Spleen (tissue), 11 donors: ENCODE results near the gene GBP7. TPM values are rescaled to one million over a fixed set of nuclear protein-coding genes. Genes with fewer than 3 reads are reported as not detected.

Experiments used
- DNase-seq: peaks from one replicate; pipeline ENCODE4 v3.0.0-alpha.2; 2020
- H3K27ac ChIP-seq, 8 donors: fragments of 200-600 bp; sonication (generic) in 7 of 8; 1 replicate in 4 of 8; 2 replicates in 4 of 8; pipeline versions ENCODE4 v1.5.0 to v1.8.0; 2016 to 2021; ENCODE audit warnings: inconsistent platforms in 4 of 8, mild to moderate bottlenecking in 4 of 8, moderate library complexity in 1 of 8
- H3K27me3 ChIP-seq, 7 donors: fragments of 200-600 bp; sonication (generic) in 6 of 7; replicated peaks in 1 of 7; 1 replicate in 4 of 7; 2 replicates in 3 of 7; pipeline versions ENCODE4 v1.5.0 to v1.8.0; 2016 to 2021; ENCODE audit warnings: inconsistent platforms in 3 of 7, mild to moderate bottlenecking in 1 of 7
- H3K36me3 ChIP-seq, 6 donors: fragments of 200-600 bp; sonication (generic) in 5 of 6; 1 replicate in 4 of 6; 2 replicates in 2 of 6; pipeline versions ENCODE4 v1.5.0 to v1.8.0; 2016 to 2021; ENCODE audit warnings: inconsistent platforms in 2 of 6
- H3K4me1 ChIP-seq, 6 donors: fragments of 200-600 bp; sonication (generic) in 5 of 6; 1 replicate in 3 of 6; 2 replicates in 3 of 6; pipeline versions ENCODE4 v1.5.0 to v1.8.0; 2016 to 2021; ENCODE audit warnings: inconsistent platforms in 3 of 6
- H3K4me3 ChIP-seq, 8 donors: fragments of 200-600 bp; sonication (generic) in 7 of 8; 1 replicate in 4 of 8; 2 replicates in 4 of 8; pipeline versions ENCODE4 v1.5.0 to v1.8.0; 2016 to 2021; ENCODE audit warnings: inconsistent platforms in 4 of 8, mild to moderate bottlenecking in 4 of 8, moderate library complexity in 2 of 8
- H3K9me3 ChIP-seq, 8 donors: fragments of 200-600 bp; sonication (generic) in 7 of 8; 1 replicate in 4 of 8; 2 replicates in 4 of 8; pipeline versions ENCODE4 v1.5.0 to v1.8.0; 2016 to 2021; ENCODE audit warnings: inconsistent platforms in 4 of 8
- POLR2A ChIP-seq, 3 donors: fragments of 450-650 bp; IDR thresholded peaks; one replicate each; pipeline ENCODE4 v1.5.1; 2017; ENCODE audit warnings: antibody characterized with exemption in 3 of 3, mild to moderate bottlenecking in 1 of 3
- POLR2AphosphoS5 ChIP-seq, 3 donors: sonication (generic); formaldehyde crosslinking; IDR thresholded peaks; one replicate each; pipeline ENCODE4 v1.5.1; 2017; ENCODE audit warnings: antibody characterized with exemption in 3 of 3
- WGBS, 5 donors: extraction: QIAGEN DNeasy Blood & Tissue Kit in 3 of 5; methylation state at CpG; one replicate each; pipeline versions ENCODE4 v1.1.5 to v1.1.7; 2013 to 2018; 5-methylcytosine and 5-hydroxymethylcytosine counted together
- intact Hi-C: fragments of 100-400 bp; cut with DNase I; formaldehyde crosslinking; loops from one replicate; pipeline ENCODE4 v1.15.0; 2023; ENCODE audit warnings: low total_unique reads
- polyA plus RNA-seq, 3 donors: library from polyadenylated mRNA; stranded (reverse); fragments of 200-250 nt; gene quantifications; one replicate each; pipeline ENCODE4 v1.2.1, GENCODE V29; 2013
- total RNA-seq, 7 donors: library from RNA; depleted of rRNA in 3 of 7; stranded (reverse); fragments of >200 nt in 3 of 7; fragmentation: NEBNext Ultra II Directional in 4 of 7; extraction: Animal tissue kit (Norgen Biotek cat#: 25700) in 4 of 7; gene quantifications; one replicate each; pipeline versions ENCODE4 v1.1.0 to v1.2.1, GENCODE V29; 2016 to 2021
- TF ChIP-seq, protein P1 (sequence below), 11 experiments: fragments of 200-600 bp in 7 of 11; fragments of 450-650 bp in 4 of 11; sonication (generic) in 4 of 11; IDR thresholded peaks in 8 of 11; conservative IDR thresholded peaks in 3 of 11; 1 replicate in 7 of 11; 2 replicates in 4 of 11; pipeline versions ENCODE4 v1.4.0 to v1.8.0; 2016 to 2021; ENCODE audit warnings: antibody characterized with exemption in 11 of 11, inconsistent platforms in 4 of 11, mild to moderate bottlenecking in 1 of 11
- donor health status: healthy with polysubstance abuse.
- donor health status: DM: no; HTN: no; CAD: no; lungs with moderate emphysema.
- donor health status: DM: no; HTN: no; CAD: no.
- donor health status: Bipolar disorder and iron deficiency.
- donor health status: healthy.
- donor health status: DM: no; HTN: no; CAD: no.
- donor health status: DM: yes; HTN: yes; CAD: no.

The GBP7 gene
- total and polyA plus RNA-seq, 10 donors: 0.02 to 0.50 (median 0.14) TPM; not detected in 5

DNA sequence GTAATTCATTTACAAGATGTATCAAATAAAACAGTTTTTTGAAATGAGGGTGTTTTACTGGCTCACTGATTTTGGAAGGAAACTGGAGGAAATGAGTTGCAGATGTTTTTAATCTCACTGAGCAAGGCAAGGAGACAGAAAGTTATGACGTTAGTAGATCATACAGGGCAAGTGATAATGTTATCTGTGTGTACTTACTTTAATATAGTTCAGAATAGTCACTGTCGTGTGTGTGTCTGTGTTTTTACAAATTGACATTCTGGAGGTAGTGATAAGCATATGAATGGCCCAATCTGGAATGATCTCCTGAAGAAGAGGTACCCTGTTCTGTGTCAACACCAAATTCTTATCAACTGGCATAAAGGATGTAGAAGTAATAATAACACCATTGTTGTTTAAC, 24.9 kb upstream of the GBP7 start:
- WGBS, 5 donors: 3 to 7% (median 3%) methylated on average over 2 of the region's 2 CpGs
- H3K27ac ChIP-seq: peak overlapping the region; percentile 31 to 91 (median 90)
- TF ChIP-seq POLR2A (IDR thresholded peaks at IDR 0.05) (no peak), POLR2AphosphoS5 (IDR thresholded peaks at IDR 0.05) (no peak)
- TF ChIP-seq, protein P1, sequence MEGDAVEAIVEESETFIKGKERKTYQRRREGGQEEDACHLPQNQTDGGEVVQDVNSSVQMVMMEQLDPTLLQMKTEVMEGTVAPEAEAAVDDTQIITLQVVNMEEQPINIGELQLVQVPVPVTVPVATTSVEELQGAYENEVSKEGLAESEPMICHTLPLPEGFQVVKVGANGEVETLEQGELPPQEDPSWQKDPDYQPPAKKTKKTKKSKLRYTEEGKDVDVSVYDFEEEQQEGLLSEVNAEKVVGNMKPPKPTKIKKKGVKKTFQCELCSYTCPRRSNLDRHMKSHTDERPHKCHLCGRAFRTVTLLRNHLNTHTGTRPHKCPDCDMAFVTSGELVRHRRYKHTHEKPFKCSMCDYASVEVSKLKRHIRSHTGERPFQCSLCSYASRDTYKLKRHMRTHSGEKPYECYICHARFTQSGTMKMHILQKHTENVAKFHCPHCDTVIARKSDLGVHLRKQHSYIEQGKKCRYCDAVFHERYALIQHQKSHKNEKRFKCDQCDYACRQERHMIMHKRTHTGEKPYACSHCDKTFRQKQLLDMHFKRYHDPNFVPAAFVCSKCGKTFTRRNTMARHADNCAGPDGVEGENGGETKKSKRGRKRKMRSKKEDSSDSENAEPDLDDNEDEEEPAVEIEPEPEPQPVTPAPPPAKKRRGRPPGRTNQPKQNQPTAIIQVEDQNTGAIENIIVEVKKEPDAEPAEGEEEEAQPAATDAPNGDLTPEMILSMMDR (IDR thresholded peaks at IDR 0.05 in 8 of 11, conservative IDR thresholded peaks at IDR 0.05 in 3 of 11): no peak
- intact Hi-C loops: loop anchor here (10.0 kb wide), 1 partner anchor 54 kb away; no protein-coding TSS in a partner anchor
- no peaks in the 10 kb centered on the region for H3K27me3 ChIP-seq
- peaks cover 0 to 16% (median 0%) of the 10 kb centered on the region in 6 donors for H3K36me3 ChIP-seq
- H3K4me3 ChIP-seq: peak overlapping the region in 1 of 8 donors; percentile 24
- no peak for DNase-seq
- peaks cover 0 to 21% (median 18%) of the 10 kb centered on the region in 8 donors for H3K9me3 ChIP-seq
- peaks cover 16 to 62% (median 42%) of the 10 kb centered on the region in 6 donors for H3K4me1 ChIP-seq

DNA sequence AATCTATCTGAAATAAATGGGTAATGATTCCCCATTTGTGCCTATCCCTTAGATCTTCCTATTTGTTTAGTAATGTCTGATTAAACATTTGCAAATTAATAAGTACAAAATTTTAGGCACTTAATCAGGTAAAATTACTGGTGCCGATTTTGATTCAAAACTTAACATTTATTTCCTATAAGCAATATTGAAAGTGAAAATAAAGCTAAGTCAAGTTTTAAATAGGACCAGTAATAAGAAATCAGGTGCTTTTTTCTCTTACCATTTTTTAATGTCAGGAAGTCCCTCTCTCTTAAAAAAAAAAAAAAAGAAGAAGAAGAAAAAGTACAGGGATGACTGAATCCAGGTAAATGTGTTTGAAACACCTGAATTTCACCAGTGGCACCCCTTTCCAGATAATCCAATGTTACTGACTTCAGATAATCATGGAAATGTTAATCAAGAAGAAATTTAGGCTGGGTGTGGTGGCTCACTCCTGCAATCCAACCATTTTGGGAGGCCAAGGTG, 23.8 kb upstream of the GBP7 start:
- intact Hi-C loops: loop anchor here (10.0 kb wide), 2 partner anchors 55 to 155 kb away; no protein-coding TSS in a partner anchor
- Histone ChIP-seq H3K4me1 (peaks cover 16 to 73% (median 53%) of the 10 kb centered on the region in 6 donors), H3K27me3 (no peaks in the 10 kb centered on the region), H3K9me3 (peaks cover 0 to 10% (median 7%) of the 10 kb centered on the region in 8 donors), H3K4me3 (peak overlapping the region; percentile 39 to 80 (median 64)), H3K36me3 (peaks cover 0 to 16% (median 4%) of the 10 kb centered on the region in 6 donors), H3K27ac (peak overlapping the region; percentile 81 to 91 (median 90))
- WGBS, 5 donors: 0 to 4% (median 3%) methylated on average over 1 of the region's 1 CpG
- TF ChIP-seq POLR2A (IDR thresholded peaks at IDR 0.05) (no peak), POLR2AphosphoS5 (IDR thresholded peaks at IDR 0.05) (no peak)
- TF ChIP-seq, protein P1 (IDR thresholded peaks at IDR 0.05 in 8 of 11, conservative IDR thresholded peaks at IDR 0.05 in 3 of 11): no peak
- DNase-seq: no peak

GRCh38 chr1:89198491-89199072, 22.8 kb upstream of the GBP7 start, which contains the start of gene GBP4:
GBP4 (minus strand) TSS chr1:89198942; CDS start chr1:89198834, 108 bp downstream.
- intact Hi-C loops: loop anchor here (10.0 kb wide), 1 partner anchor 156 kb away; no protein-coding TSS in a partner anchor
- DNase-seq: peak; percentile 91

More at GRCh38 chr1:89198491-89199072, 22.8 kb upstream of the GBP7 start, which contains the start of gene GBP4:
- TF ChIP-seq POLR2AphosphoS5 (IDR thresholded peaks at IDR 0.05) (peak; percentile 54 to 77 (median 76)), POLR2A (IDR thresholded peaks at IDR 0.05) (peak in 1 of 3 donors; percentile 74)
- TF ChIP-seq, protein P1 (IDR thresholded peaks at IDR 0.05 in 8 of 11, conservative IDR thresholded peaks at IDR 0.05 in 3 of 11): no peak
- 0 to 4% (median 0%) methylated on average over 19 to 21 of the region's 21 CpGs for WGBS, 5 donors
- H3K27me3 ChIP-seq: no peaks in the 10 kb centered on the region
- H3K36me3 ChIP-seq: peaks cover 0 to 26% (median 5%) of the 10 kb centered on the region in 6 donors
- H3K9me3 ChIP-seq: peaks cover 0 to under 1% (median 0%) of the 10 kb centered on the region in 8 donors
- H3K27ac ChIP-seq: peak within 1 kb of the TSS; percentile 81 to 91 (median 90)
- peaks cover 16 to 83% (median 58%) of the 10 kb centered on the region in 6 donors for H3K4me1 ChIP-seq
- peak within 1 kb of the TSS; percentile 39 to 80 (median 64) for H3K4me3 ChIP-seq
